ENCODE measurements around the gene AK5. TPM values are rescaled to one million over a fixed set of nuclear protein-coding genes. Genes with fewer than 3 reads are reported as not detected.

AK5 gene
- total and polyA plus RNA-seq, 2 experiments from 2014 or later = 8.8 to 12.2 TPM

DNA sequence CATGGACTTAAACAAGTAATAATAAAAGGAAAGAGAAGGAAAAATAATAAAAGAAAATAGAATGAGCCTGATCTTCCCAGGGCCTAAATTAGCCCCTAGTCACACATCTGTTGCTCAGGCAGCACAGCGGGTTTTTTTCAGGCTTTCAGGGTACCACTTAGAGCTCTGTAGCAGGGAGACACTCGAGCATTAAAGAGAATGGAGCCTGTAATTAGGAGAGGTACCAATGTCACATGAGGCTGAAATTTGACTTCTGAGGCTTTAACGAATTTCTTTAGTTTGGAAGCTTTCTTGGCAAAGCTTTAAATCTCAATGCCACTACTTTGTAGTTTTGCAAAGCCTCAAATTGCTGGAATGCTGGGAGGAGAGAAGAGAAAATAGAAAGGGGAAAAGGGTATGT, 116.3 kb downstream of the AK5 start:
- Histone ChIP-seq H3K79me2 (replicated peaks; ENCODE audit: insufficient read depth) (no peaks in the 10 kb centered on the region), H3K4me2 (no peak overlapping the region), H3K9me2 (ENCODE audit: insufficient read depth) (no peaks in the 10 kb centered on the region), H3K27me3 (ENCODE audit: insufficient read depth) (no peaks in the 10 kb centered on the region), H4K20me1 (replicated peaks; ENCODE audit: insufficient read depth) (no peaks in the 10 kb centered on the region), H3K36me3 (ENCODE audit: insufficient read depth) (no peaks in the 10 kb centered on the region), H3K4me3 (no peak overlapping the region), H2AFZ (no peak overlapping the region), H3K4me1 (ENCODE audit: insufficient read depth) (peaks cover 9% of the 10 kb centered on the region; the same call in 1 of the 2 replicates), H3K27ac (ENCODE audit: low read depth) (no peak overlapping the region), H3F3A (replicated peaks; ENCODE audit: low read depth) (no peaks in the 10 kb centered on the region)
- TF ChIP-seq, protein P1, sequence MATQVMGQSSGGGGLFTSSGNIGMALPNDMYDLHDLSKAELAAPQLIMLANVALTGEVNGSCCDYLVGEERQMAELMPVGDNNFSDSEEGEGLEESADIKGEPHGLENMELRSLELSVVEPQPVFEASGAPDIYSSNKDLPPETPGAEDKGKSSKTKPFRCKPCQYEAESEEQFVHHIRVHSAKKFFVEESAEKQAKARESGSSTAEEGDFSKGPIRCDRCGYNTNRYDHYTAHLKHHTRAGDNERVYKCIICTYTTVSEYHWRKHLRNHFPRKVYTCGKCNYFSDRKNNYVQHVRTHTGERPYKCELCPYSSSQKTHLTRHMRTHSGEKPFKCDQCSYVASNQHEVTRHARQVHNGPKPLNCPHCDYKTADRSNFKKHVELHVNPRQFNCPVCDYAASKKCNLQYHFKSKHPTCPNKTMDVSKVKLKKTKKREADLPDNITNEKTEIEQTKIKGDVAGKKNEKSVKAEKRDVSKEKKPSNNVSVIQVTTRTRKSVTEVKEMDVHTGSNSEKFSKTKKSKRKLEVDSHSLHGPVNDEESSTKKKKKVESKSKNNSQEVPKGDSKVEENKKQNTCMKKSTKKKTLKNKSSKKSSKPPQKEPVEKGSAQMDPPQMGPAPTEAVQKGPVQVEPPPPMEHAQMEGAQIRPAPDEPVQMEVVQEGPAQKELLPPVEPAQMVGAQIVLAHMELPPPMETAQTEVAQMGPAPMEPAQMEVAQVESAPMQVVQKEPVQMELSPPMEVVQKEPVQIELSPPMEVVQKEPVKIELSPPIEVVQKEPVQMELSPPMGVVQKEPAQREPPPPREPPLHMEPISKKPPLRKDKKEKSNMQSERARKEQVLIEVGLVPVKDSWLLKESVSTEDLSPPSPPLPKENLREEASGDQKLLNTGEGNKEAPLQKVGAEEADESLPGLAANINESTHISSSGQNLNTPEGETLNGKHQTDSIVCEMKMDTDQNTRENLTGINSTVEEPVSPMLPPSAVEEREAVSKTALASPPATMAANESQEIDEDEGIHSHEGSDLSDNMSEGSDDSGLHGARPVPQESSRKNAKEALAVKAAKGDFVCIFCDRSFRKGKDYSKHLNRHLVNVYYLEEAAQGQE (IDR thresholded peaks at IDR 0.05; ENCODE audit: unreplicated experiment) = no peak
- TF ChIP-seq NANOG (IDR thresholded peaks at IDR 0.05; ENCODE audit: borderline replicate concordance) = no peak
- TF ChIP-seq, protein P2, sequence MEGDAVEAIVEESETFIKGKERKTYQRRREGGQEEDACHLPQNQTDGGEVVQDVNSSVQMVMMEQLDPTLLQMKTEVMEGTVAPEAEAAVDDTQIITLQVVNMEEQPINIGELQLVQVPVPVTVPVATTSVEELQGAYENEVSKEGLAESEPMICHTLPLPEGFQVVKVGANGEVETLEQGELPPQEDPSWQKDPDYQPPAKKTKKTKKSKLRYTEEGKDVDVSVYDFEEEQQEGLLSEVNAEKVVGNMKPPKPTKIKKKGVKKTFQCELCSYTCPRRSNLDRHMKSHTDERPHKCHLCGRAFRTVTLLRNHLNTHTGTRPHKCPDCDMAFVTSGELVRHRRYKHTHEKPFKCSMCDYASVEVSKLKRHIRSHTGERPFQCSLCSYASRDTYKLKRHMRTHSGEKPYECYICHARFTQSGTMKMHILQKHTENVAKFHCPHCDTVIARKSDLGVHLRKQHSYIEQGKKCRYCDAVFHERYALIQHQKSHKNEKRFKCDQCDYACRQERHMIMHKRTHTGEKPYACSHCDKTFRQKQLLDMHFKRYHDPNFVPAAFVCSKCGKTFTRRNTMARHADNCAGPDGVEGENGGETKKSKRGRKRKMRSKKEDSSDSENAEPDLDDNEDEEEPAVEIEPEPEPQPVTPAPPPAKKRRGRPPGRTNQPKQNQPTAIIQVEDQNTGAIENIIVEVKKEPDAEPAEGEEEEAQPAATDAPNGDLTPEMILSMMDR (conservative IDR thresholded peaks at IDR 0.05; ENCODE audit: low read depth in 2 of 2) = no peak
- no peak for TF ChIP-seq STAT1 (IDR thresholded peaks at IDR 0.05; ENCODE audit: unreplicated experiment)
- no peak for TF ChIP-seq ZNF331 (CRISPR knock-in tag; IDR thresholded peaks at IDR 0.05; ENCODE audit: low read depth)
- TF ChIP-seq CREB1 (CRISPR knock-in tag; IDR thresholded peaks at IDR 0.05; ENCODE audit: low read depth) = no peak
- no peak for TF ChIP-seq POLR2AphosphoS5 (IDR thresholded peaks at IDR 0.05; ENCODE audit: low read depth)
- TF ChIP-seq JUNB (IDR thresholded peaks at IDR 0.05; ENCODE audit: unreplicated experiment) = no peak
- TF ChIP-seq, protein P3, sequence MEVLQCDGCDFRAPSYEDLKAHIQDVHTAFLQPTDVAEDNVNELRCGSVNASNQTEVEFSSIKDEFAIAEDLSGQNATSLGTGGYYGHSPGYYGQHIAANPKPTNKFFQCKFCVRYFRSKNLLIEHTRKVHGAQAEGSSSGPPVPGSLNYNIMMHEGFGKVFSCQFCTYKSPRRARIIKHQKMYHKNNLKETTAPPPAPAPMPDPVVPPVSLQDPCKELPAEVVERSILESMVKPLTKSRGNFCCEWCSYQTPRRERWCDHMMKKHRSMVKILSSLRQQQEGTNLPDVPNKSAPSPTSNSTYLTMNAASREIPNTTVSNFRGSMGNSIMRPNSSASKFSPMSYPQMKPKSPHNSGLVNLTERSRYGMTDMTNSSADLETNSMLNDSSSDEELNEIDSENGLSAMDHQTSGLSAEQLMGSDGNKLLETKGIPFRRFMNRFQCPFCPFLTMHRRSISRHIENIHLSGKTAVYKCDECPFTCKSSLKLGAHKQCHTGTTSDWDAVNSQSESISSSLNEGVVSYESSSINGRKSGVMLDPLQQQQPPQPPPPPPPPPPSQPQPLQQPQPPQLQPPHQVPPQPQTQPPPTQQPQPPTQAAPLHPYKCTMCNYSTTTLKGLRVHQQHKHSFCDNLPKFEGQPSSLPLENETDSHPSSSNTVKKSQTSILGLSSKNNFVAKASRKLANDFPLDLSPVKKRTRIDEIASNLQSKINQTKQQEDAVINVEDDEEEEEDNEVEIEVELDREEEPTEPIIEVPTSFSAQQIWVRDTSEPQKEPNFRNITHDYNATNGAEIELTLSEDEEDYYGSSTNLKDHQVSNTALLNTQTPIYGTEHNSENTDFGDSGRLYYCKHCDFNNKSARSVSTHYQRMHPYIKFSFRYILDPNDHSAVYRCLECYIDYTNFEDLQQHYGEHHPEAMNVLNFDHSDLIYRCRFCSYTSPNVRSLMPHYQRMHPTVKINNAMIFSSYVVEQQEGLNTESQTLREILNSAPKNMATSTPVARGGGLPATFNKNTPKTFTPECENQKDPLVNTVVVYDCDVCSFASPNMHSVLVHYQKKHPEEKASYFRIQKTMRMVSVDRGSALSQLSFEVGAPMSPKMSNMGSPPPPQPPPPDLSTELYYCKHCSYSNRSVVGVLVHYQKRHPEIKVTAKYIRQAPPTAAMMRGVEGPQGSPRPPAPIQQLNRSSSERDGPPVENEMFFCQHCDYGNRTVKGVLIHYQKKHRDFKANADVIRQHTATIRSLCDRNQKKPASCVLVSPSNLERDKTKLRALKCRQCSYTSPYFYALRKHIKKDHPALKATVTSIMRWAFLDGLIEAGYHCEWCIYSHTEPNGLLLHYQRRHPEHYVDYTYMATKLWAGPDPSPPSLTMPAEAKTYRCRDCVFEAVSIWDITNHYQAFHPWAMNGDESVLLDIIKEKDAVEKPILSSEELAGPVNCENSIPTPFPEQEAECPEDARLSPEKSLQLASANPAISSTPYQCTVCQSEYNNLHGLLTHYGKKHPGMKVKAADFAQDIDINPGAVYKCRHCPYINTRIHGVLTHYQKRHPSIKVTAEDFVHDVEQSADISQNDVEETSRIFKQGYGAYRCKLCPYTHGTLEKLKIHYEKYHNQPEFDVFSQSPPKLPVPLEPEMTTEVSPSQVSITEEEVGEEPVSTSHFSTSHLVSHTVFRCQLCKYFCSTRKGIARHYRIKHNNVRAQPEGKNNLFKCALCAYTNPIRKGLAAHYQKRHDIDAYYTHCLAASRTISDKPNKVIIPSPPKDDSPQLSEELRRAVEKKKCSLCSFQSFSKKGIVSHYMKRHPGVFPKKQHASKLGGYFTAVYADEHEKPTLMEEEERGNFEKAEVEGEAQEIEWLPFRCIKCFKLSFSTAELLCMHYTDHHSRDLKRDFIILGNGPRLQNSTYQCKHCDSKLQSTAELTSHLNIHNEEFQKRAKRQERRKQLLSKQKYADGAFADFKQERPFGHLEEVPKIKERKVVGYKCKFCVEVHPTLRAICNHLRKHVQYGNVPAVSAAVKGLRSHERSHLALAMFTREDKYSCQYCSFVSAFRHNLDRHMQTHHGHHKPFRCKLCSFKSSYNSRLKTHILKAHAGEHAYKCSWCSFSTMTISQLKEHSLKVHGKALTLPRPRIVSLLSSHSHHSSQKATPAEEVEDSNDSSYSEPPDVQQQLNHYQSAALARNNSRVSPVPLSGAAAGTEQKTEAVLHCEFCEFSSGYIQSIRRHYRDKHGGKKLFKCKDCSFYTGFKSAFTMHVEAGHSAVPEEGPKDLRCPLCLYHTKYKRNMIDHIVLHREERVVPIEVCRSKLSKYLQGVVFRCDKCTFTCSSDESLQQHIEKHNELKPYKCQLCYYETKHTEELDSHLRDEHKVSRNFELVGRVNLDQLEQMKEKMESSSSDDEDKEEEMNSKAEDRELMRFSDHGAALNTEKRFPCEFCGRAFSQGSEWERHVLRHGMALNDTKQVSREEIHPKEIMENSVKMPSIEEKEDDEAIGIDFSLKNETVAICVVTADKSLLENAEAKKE (CRISPR knock-in tag; IDR thresholded peaks at IDR 0.05) = no peak
- H3K27me3 Mint-ChIP-seq (ENCODE audit: insufficient read depth, low read depth, poor library complexity) = no peaks in the 10 kb centered on the region
- no peaks in the 10 kb centered on the region for H3K9me3 Mint-ChIP-seq
- H3K27ac Mint-ChIP-seq = no peak overlapping the region
- H3K36me3 Mint-ChIP-seq (ENCODE audit: low read depth) = no peaks in the 10 kb centered on the region
- no peak overlapping the region for H3K4me3 Mint-ChIP-seq
- H3K4me1 Mint-ChIP-seq = peaks cover 8% of the 10 kb centered on the region
- ATAC-seq = peak; percentile 54
- peak; percentile 19 for DNase-seq (ENCODE audit: low spot score)

Measured in GM23338 (cell line).